NCI-H2171 treated with DMSO at 0.1 percent for 48 hours (cell line): ENCODE data around the gene VILL.
"Not testable (repeated sequence)": the region's sequence is repeated elsewhere in the genome, so short reads cannot be mapped to it uniquely, and the experiment has no call there.

Source experiments
- DNase-seq: peaks from one replicate; lab custom pipeline; 2025; lab: John Stamatoyannopoulos, UW

Gene VILL

DNA sequence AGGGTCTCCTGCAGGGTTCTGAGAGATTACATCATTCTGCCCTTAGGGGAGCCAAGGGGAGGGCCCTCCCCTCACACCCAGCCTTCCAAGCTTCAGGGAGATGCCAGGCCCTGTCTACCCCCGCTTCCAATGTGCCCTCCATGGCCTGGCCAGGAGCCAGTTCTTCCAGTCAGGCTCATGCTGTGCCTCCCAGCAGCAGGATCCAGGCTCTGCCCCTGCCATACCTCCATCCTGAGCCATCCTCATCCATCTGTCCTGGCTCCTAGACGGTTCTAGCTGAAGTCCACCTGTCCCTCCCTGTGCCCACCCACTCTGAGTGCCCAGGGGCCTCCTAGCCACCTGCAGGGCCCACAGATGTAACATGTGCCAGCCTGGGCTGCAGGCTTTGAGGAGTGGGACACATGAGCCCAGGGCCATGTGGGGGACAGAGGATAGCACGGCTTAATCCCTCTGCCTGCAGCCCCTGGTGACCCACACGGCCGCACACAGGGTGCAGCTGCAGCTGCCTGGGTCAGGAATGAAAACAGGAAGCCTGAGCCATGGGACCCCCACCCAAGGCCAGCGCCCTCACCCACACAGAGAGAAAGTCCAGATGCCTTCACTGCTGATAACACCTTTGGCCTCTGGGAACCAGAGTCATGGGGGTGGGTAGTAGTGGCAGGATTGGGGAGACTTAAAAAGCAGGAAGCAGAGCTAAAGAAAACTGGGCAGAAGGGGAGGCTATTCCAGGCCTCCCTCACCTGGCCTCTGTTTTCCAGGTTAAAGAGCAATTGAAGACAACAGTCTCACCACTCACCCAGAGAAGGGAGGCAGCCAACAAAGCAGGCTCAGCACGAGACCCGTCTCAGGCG is 27.1 kb downstream of the VILL start:
- DNase-seq = no peak

DNA sequence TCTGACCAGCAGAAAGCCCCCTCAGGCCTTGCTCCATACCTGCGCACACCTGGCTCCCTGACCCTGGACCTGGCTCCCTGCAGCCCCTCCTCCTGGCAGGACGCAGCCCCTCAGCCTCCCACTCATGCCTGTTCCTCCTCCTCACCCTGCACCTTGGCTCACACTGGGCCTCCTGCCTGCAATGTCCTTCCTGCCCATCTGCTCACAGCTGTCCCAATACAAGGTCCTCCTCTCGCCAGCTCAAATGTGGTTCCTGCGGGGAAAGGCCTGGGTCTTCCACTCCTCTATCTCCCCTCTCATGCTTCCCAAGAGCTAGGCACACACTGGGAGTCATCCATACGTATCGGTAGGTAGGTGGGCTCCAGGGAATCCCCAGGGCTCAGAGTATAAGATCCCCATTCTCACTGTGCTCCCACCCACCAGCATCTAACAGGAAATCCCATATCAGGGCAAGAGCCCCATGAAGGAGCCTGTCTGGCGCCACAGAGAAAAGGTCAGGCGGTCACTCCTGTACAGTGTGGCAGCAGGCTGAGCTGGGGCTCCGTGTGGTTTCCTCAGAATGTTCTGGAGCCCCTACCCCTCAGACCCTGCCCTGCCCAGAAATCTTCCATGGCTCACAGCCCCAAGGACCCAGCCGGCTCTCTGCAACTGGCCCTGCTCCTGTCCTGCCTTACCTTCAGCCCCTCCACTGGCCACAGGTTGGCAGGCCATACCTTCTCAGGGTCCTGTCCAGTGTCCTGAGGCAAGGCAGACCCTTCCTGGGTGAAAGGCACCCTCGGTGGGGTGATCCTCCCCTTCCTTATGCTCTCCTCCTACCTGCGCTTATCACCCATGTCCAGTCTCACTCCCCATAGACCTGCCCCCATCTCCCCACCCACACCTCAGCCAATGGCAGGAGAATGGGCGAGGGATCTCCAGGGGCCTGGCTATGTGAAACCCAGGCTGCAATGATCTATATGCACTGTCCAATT is 28.0 kb downstream of the VILL start:
- DNase-seq = no peak

DNA sequence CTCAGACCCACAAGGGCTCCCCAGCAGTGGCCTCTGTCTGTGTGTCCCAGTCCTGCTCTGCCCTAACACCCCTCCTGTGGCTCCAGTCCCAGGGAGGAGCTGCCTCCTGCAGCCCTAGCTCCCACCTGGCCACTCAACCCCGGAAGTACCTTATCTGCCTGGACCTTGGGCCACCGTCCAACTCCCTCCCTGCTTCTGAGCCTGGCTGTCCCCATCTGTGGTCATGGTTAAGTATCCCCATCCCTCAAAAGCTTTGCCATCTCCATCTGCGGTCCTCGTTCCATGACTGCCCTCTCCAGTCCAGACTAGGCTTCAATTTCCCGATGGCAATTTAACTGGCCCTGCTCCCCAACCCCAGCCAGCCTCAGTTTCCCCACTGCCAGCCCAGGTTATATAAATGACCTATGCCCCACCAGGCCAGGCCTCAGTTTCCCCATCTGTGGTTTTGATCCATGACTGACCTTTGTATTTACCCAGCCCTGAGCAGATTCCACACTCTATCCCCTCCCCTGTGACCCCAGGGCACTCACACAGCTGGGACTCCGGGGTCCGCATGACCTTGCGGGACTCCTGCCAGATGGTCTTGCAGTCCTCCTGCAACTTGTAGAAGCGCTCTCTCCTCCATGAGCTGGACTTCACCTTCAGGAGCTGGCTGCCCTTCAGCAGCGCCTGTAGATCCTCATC is 29.2 kb downstream of the VILL start:
- no peak for DNase-seq

DNA sequence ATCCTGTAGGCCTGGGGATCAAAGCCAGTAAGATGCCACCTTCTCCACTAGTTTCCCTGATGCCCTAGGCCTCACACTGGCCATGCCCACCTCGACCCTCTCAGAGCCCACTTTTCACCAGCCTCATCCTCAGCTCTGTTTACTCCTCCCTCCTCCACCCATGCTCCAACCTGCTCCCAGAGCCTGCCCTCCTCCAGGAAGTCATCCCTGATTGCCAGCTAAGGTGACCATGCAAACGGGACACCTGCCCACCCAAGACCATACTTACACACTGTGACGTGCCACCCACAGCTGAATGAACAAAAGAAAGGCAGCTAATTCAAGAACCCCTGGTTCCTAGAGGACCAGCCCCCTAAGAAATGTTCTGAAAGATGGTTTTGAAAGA is 29.7 kb downstream of the VILL start:
- no peak for DNase-seq

DNA sequence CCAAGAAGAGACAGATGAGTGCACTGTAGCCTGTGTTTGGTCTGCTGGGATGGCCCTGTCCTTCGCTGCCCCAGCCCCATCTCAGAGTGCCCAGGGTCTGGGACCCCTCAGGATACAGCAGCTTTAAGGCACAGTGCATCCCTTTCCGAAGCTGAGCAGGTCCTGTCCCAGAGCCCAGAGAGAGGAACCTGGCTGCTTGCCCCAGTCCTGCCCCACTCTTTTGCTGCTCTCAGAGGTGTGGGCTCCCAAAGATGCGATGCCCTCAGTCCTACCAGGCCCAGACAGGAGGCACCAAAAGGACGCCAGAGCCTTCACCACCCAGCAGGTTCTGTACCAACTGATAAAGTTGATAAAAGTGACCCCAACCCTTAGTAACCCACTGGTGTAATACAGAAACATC is 30.6 kb downstream of the VILL start:
- no peak for DNase-seq

DNA sequence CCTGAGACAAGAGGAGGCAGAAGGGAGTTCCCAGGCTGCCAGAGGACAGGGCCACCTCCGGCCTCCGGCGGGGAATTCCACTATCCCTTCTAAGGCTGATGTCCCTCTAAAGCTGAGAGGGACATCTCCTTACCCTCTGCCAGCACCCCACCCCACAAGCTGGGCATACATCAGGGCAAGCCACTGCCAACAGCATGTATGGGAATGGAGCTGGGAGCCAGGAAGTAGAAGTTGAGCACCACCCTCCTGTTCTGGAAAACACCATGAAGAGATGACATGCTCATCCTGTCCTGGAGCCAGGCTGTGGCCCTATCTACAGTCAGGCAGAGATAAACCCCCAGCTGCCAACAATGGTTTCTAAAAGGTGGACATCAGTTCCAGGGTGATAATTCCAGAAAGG is 31.7 kb downstream of the VILL start:
- DNase-seq = no peak

DNA sequence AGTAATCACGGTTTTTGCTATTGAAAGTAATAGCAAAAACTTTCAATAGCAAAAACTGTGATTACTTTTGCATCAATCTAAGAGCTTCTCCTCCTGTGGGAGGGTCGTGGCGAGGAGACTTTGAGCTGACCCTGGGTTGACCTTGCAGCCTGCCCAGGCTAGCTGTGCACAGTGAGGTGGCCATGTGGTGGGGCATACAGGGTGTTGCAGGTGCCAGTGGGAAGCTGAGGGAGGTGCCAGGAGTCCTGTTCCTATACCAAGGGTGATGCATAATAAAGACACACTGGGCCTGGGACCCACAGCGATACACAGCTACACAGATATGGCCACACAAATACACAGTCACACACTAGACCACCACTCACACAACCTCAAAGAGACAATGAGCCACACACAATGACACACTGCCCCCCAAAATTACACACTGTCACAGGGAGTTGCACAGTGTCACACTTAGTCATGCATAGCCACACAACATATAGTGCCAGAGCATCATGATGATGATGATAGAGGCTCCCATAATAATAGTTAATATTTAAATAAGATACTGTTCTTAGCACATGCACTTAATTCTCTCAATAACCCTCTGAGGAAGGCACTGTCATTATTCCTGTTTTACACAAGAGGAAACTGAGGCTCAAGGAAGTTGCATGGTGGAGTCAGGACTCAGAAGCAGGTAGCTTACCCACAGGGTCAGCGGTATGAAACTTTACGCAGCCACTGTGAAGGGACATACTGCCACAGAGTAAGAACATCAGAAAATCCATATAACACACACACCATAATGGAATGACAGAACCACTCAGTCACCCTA is 32.5 kb downstream of the VILL start:
- DNase-seq = no peak

DNA sequence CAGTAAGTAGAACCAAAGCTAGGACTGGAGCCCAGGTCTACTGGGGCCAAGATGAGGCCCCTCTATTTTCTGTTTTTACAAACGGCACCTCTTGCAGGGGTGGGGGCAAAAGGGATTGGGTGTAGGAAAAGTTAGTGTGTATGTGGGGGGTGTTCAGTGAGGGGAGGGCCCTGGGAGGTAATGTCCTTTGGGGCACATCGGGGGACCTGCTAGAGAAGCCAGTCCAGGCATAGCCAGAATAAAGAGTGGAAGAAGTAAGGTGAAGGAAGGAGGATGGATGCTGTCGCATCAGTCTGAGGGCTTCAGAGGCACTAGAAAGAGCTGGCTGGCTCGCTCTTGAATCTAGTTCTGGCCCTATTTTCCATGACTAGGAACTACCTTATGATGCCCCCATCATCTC is 36.3 kb downstream of the VILL start:
- DNase-seq = no peak

DNA sequence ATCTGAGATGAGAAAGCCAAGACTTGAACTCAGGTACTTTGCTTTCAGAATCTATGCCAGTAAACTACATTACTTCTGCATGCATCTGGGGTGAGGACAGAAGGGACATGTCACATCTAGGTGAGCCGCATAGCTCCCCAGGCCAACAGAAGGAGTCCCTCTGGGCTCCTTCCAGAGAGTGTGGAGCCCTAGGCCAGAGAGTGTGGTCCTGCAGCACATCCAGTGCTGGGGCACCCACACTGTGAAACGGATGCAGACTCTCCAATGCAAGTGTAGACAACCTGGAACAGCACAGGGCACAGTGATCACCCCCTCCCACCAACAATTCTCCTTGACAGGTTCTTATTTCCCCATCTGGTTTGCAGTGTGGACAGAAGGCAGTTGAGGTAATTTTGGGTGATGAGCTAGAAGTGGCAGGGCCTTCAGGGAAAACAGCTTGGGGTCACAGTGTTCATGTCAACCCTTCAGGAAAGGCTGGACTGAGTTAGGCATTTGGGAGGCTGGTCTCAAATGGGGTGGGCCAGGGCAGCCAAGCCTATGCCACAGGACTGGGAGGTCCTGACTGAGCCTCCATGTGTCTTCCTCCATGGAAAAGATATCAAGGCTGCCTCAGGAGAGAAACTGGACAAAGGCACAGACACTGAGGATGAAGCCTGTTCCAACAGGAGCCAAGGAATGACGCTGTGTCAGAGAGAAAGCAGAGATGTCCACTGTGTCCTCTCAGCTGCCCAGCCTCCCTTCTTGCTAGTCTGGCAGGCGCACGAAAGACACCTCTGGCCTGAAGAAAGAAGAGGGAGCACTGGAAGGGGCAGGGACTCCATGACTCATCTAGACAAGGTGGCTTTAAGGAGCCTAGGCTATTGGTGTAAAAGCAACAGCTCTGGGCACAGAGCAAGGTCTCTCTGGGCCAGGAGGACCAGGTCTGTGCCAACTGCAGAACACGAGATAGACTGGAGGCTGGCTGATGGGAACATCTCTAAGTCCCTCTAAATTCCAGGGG is 37.2 kb downstream of the VILL start:
- DNase-seq = no peak

DNA sequence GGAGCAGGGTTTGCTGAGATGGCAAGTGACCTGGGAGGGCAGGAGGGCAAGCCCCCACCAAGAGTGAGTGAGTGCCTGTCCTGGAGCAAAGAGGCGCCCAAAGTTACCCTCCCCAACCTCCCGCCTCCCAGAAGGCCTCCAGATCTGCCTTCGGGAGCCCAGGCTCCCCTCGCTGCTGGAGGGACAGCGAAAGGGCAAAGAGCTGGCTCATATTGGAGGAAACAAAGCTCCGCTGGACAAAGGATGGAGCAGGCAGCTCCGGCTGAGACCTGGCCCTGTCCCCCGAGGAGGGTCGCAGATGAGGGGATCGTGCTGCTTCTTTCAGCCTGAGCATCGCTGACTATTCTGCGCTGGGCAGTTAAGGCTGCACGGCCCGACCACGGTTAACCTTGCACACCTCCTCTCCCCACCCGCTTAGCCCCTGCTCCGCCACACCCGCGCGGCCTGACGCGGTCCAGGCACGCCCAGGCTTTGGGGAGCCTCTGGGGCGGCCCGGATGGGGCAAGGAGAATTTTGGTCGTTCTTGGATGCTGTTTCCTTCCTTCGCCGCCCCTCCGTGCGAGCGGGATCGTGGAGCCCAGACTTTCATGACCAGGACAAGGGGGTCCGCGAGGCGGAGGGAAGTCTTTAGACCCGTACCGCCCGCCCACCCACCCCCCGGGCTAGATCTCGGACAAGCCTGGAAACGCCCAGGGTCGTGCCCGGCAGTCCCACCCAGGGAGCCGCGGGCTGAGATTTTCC is 38.2 kb downstream of the VILL start:
- DNase-seq = no peak

DNA sequence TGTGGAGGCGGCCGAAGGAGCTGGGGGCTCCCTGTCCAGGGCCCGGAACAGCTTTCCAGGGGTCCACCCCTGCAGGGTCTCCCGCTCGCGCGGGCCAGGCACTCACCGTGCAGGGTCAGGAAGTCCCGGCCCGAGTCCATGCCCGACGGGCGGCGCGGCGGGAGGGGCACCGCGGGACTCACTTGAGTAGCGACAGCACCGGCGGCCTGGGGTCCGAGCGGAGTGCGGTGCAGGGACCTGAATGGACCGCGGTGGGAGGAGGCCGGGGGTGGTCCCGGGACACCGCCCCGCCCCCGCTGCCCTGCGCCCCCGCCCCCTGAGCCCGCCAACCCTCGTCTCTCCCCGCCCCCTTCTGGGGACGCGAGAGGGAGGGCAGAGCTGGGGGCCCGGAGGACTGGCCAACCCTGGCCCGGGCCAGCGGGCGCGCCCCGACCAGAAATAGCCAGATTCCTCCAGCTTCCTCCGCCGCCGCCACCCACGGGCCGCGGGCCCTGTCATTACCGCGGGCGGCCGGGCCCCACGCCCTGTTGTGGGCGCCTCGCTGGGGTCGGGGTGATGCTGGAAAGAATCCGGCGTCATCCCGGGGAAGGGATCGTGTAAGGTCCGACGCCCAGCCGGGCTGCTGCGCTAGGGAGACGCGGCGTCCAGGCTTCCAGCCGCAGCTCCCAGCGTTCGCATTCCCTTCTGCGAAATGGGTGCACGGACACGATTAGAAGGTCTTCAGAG is 39.0 kb downstream of the VILL start, which contains the start of gene PLCD1:
Gene PLCD1 (minus strand): TSS at position 243 of the 726 bp plus-strand sequence. CDS start 103 bp downstream, at position 140.
- no peak for DNase-seq

DNA sequence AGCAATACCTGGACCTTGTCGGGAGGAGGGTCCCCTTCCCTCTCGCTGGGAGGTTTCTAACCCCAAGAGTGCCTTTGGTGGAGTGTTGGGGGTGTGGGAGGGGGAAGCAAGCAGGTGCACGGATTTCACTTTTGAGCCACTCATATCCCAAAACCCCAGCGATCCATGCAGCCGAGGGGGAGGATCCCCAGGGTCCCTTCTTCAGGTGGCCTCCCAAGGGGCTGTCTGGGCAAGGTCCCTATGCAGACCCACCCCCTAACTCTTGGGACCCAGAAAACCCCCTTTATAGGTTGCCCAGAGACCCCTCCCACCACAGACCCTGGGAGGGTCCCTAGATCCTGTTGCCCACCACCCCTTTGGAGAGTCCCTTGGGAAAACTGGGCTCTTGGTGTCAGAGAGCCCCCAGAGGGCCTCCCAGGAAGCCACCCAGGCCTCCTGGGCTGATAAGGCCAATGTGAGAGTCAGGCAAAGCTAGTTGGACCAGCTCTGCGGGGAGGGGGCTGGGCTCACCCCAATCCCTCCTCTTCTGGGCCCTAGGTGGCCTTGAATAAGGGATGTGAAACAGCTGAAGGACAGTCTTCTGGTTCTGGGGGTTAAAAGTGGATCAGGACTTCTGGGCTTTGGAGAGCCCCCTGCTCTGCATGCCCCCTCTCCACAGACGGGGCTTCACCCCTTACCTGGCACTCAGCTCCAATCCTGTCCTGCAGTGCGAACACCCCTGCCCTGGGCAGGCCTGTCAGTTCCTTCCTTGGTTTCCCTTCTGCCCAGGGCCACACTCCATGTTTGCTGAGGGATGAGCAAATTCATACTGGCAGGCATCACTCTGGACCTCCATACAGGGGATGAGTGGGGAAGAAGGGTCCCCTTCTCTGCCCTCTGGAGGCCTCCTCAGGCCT is 39.8 kb downstream of the VILL start:
- DNase-seq = no peak

DNA sequence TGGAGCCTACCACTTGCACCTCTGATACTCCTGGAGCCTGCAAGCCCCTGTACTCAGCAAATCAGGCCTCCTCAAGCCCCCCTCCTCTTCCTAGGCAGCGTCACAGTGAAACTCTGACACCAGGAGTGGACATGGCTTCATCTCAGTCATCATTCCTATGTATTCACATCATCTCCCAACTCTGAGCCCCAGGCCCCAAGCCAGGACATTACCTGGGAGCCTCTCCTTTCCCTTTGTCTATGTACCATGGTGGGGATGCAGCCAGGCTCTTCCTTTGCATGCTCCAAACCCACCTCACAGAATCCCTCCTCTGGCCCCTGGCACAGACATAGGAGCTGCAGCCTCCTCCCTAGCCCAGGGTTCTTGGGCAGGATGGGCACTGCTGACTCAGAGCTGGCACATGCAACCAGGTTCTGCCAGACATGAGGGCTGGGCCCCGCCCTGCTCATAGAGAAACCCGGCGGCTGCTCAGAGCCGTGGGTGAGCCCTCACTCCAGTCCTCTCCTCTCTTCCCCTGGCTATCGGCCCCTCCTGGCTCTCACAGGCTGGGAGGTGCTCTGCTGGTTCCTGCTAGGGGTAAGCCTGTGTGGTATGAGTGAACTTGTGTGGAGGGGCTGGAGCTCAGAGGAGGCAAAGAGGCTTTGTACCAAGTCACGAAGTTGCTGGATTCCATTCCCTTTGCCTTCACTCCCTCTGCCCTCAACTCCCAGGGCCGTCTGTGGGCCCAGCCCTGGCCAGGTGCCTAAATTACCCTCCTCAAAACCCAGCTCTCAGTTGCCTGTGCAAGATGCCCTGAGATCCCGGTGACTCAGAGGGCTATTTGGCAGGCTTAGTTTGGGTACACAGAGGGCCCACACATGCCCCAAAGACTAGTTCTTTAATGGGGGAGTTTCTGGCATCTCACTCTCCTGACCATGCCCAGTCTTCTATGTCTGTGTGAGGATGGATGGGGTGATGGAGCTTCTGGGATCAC is 40.7 kb downstream of the VILL start:
- DNase-seq = no peak

DNA sequence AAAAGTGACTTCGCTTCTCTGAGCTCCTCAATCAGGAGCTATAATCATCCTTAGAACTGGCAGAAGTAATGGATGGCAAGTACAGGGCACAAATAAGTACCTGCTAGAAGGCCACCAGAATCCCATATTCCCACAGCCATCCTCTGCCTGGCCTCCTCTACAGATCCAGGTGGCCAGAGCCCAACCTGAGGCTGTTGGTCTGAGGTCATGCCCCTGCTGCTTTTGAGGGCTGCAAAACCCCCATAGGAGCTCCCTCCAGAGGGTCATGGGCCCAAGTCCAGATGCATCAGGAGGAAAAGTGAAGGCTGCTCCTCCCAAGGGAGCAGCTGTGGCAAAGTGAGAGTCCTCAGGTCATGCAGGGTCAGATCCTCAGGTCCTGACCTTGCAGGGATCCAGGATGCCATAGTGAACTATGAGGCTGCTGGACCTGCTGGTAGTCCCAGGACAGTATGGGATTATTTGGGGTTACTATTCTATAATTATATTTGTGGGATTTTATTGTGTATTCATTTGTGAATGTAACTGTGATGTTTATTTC is 41.8 kb downstream of the VILL start:
- no peak for DNase-seq

DNA sequence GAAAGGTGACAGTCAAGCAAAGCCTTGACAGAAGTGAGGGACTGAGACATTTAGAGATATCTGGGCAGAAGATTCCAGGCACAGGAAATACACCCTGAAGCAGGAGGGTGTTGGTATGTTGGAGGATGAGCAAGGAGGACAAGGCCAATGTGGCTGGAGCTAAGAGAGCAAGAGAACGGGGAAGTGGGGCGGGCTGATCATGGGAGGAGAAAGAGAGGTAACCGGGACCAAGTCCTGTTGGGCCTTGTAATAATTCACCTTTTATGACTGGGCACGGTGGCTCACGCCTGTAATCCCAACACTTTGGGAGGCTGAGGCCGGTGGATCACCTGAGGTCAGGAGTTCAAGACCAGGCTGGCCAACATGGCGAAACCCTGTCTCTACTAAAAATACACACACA is 43.0 kb downstream of the VILL start:
- DNase-seq = not testable (repeated sequence)

DNA sequence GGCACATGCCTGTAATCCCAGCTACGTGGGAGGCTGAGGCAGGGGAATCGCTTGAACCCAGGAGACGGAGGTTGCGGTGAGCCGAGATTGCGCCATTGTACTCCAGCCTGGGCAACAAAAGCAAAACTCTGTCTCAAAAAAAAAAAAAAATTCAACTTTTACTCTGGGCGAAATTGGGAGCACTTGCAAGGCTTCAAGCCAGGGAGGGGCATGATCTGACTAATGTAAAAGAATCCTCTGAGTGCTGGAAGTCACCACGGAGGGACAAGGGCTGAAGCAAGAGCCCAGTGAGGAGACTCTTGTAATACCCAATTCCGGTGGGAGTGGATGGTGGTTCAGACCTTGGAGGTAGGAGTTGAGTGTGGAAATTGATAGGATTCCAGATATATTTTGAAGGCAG is 43.7 kb downstream of the VILL start:
- not testable (repeated sequence) for DNase-seq
